GM12878 (cell line): ENCODE results near the gene PSPC1. TPM values are rescaled to one million over a fixed set of nuclear protein-coding genes. Genes with fewer than 3 reads are reported as not detected.

Experiments used
- ATAC-seq: fragments of 200-7000 bp; cut with Tn5 transposase; 3 replicates; pipeline ENCODE4 v1.9.1; 2020; ENCODE audit warnings: mild to moderate bottlenecking, moderate library complexity
- BruUV-seq: library from RNA; stranded (reverse); fragments of 400-500 nt; replicated peaks from 2 replicates; lab custom pipeline; 2021; lab: Mats Ljungman, UMichigan
- CTCF ChIA-PET: fragments of 300-600 bp; sonication (Branson Sonifier 250); formaldehyde crosslinking; extraction: SDS; loops from one replicate; lab custom pipeline; 2021; ENCODE audit warnings: inconsistent platforms; lab: Yijun Ruan, JAX
- POLR2A ChIA-PET: fragments of 350-600 bp; formaldehyde crosslinking; extraction: SDS; loops from one replicate; lab custom pipeline; 2021; ENCODE audit warnings: inconsistent platforms; lab: Charles Lee
- RAD21 ChIA-PET: fragments of 300-600 bp; sonication (Branson Sonifier 250); formaldehyde crosslinking; loops from one replicate; lab custom pipeline; 2023; ENCODE audit warnings: antibody characterized with exemption; ENCODE audit not compliant: unreplicated experiment; lab: Charles Lee
- SMC1A ChIA-PET: fragments of 300-600 bp; sonication (Branson Sonifier 250); formaldehyde crosslinking; loops from one replicate; lab custom pipeline; 2023; ENCODE audit not compliant: unreplicated experiment, uncharacterized antibody; lab: Charles Lee
- DNase-seq: peaks from one replicate; pipeline ENCODE4 v3.0.0-alpha.2; 2011; ENCODE audit warnings: low read depth, low spot score
- FAIRE-seq: peaks from 3 replicates; lab custom pipeline; 2011; peaks lifted over from hg19 to GRCh38; lab: Jason Lieb, UNC
- H2AFZ ChIP-seq: 2 replicates; pipeline ENCODE4 v1.6.0; 2011; ENCODE audit warnings: low read depth, low read length, control low read depth; ENCODE audit not compliant: control insufficient read depth
- H3K27ac ChIP-seq: 2 replicates; pipeline ENCODE4 v1.5.1; 2011; ENCODE audit warnings: control low read depth; ENCODE audit not compliant: control insufficient read depth, insufficient read depth
- H3K27me3 ChIP-seq, 2 experiments: replicated peaks in 1 of 2; 2 replicates each; pipeline versions ENCODE4 v1.6.0 to v1.6.1; 2011; ENCODE audit warnings: low read length in 1 of 2; ENCODE audit not compliant: control insufficient read depth in 2 of 2, insufficient read depth in 2 of 2
- H3K36me3 ChIP-seq, 2 experiments: 2 replicates each; pipeline ENCODE4 v1.5.1; 2011; ENCODE audit warnings: low read length in 1 of 2; ENCODE audit not compliant: control insufficient read depth in 2 of 2, insufficient read depth in 2 of 2
- H3K4me1 ChIP-seq: 2 replicates; pipeline ENCODE4 v1.6.1; 2011; ENCODE audit warnings: mild to moderate bottlenecking, low read length, moderate library complexity, mixed read lengths; ENCODE audit not compliant: control insufficient read depth, insufficient read depth
- H3K4me2 ChIP-seq: 2 replicates; pipeline ENCODE4 v1.6.0; 2011; ENCODE audit warnings: control low read depth; ENCODE audit not compliant: control insufficient read depth, insufficient read depth
- H3K4me3 ChIP-seq: fragments of 200-600 bp; sonication (generic); 2 replicates; pipeline ENCODE4 v1.5.1; 2016
- H3K79me2 ChIP-seq: 2 replicates; pipeline ENCODE4 v1.6.0; 2011; ENCODE audit warnings: low read length; ENCODE audit not compliant: control insufficient read depth, insufficient read depth
- H3K9ac ChIP-seq: 2 replicates; pipeline ENCODE4 v1.8.0; 2011; ENCODE audit warnings: low read length, control low read depth, mixed read lengths; ENCODE audit not compliant: control insufficient read depth, insufficient read depth
- H3K9me3 ChIP-seq: replicated peaks from 3 replicates; pipeline ENCODE4 v1.5.1; 2011; ENCODE audit warnings: mild to moderate bottlenecking, low read length; ENCODE audit not compliant: control insufficient read depth, insufficient read depth
- H4K20me1 ChIP-seq: 2 replicates; pipeline ENCODE4 v1.6.0; 2011; ENCODE audit not compliant: control insufficient read depth, insufficient read depth
- CBX3 ChIP-seq: fragments of 200-600 bp; sonication (generic); IDR thresholded peaks from 2 replicates; pipeline ENCODE4 v1.6.1; 2016; ENCODE audit warnings: low read depth, borderline replicate concordance
- CHD2 ChIP-seq: IDR thresholded peaks from 2 replicates; pipeline ENCODE4 v1.6.1; 2011; ENCODE audit warnings: low read depth, low read length, improper control_type of control experiment, borderline replicate concordance
- IKZF2 ChIP-seq, 2 experiments: fragments of 450-650 bp; IDR thresholded peaks; 2 replicates each; pipeline ENCODE4 v1.6.1; 2017; ENCODE audit warnings: mild to moderate bottlenecking in 2 of 2, moderate library complexity in 2 of 2
- JUNB ChIP-seq: IDR thresholded peaks from 2 replicates; pipeline ENCODE4 v1.6.1; 2016; ENCODE audit warnings: antibody characterized with exemption, mild to moderate bottlenecking
- MTA2 ChIP-seq: fragments of 450-650 bp; IDR thresholded peaks from 2 replicates; pipeline ENCODE4 v1.6.1; 2016; ENCODE audit warnings: low read depth, mild to moderate bottlenecking, moderate library complexity
- POU2F2 ChIP-seq: IDR thresholded peaks from 3 replicates; pipeline ENCODE4 v1.6.1; 2011; ENCODE audit warnings: low read depth, mild to moderate bottlenecking, low read length, borderline replicate concordance
- RFX5 ChIP-seq: IDR thresholded peaks from 2 replicates; pipeline ENCODE4 v1.6.1; 2011; ENCODE audit warnings: low read depth, low read length, improper control_type of control experiment
- SMAD5 ChIP-seq: IDR thresholded peaks from 2 replicates; pipeline ENCODE4 v1.6.1; 2016; ENCODE audit warnings: antibody characterized with exemption, low read depth
- SUPT20H ChIP-seq: IDR thresholded peaks from 2 replicates; pipeline ENCODE4 v1.6.1; 2011; ENCODE audit warnings: low read depth, mild to moderate bottlenecking, low read length, moderate library complexity, borderline replicate concordance; ENCODE audit not compliant: control insufficient read depth
- TCF3 ChIP-seq: IDR thresholded peaks from 2 replicates; pipeline ENCODE4 v1.6.1; 2012; ENCODE audit warnings: low read depth, mild to moderate bottlenecking, low read length, borderline replicate concordance; ENCODE audit not compliant: insufficient read depth
- WRNIP1 ChIP-seq: IDR thresholded peaks from 2 replicates; pipeline ENCODE4 v1.6.1; 2011; ENCODE audit warnings: low read depth, low read length, improper control_type of control experiment, borderline replicate concordance
- ZZZ3 ChIP-seq: IDR thresholded peaks from 2 replicates; pipeline ENCODE4 v1.6.1; 2011; ENCODE audit warnings: low read depth; ENCODE audit not compliant: control insufficient read depth, insufficient read length
- WGBS: methylation state at CpG from one replicate; pipeline ENCODE4 v1.1.6; 2016; ENCODE audit warnings: low lambda C conversion rate; ENCODE audit not compliant: insufficient replicate concordance, insufficient coverage; ENCODE audit errors: missing lambda C conversion rate; 5-methylcytosine and 5-hydroxymethylcytosine counted together
- in situ Hi-C: fragments of 300-500 bp; cut with MboI; formaldehyde crosslinking; loops from 9 replicates; pipeline ENCODE4 v1.14.3; 2018; ENCODE audit warnings: mixed read lengths
- intact Hi-C: fragments of 100-400 bp; cut with micrococcal nuclease; formaldehyde crosslinking; loops from one replicate; pipeline ENCODE4 v1.14.2; 2022; ENCODE audit not compliant: unreplicated experiment
- polyA plus RNA-seq, 11 experiments: library from polyadenylated mRNA; depleted of rRNA in 4 of 11; unstranded in 6 of 11; stranded (reverse) in 5 of 11; fragments of >200 nt; fragmentation: Nextera tagmentation in 4 of 11; fragmentation: Illumina TruSeq in 1 of 11; extraction: Ambion mirVana in 4 of 11; extraction: Trizol in 1 of 11; gene quantifications; 1 replicate in 1 of 11; 2 replicates in 10 of 11; pipeline versions ENCODE4 v1.2.1 to v1.2.3, GENCODE V29; 2011 to 2016; ENCODE audit warnings: inconsistent platforms in 2 of 11, missing spikeins in 2 of 11, low read depth in 1 of 11
- total RNA-seq, 4 experiments: library from RNA; depleted of rRNA in 3 of 4; stranded (reverse); fragments of >200 nt in 3 of 4; fragmentation: Illumina TruSeq in 1 of 4; extraction: Trizol in 1 of 4; gene quantifications; 2 replicates each; pipeline versions ENCODE4 v1.2.1 to v1.2.3, GENCODE V29; 2013 to 2021
- TF ChIP-seq, protein P1 (sequence below): fragments of 450-650 bp; IDR thresholded peaks from 2 replicates; pipeline ENCODE4 v1.6.1; 2017; ENCODE audit warnings: mild to moderate bottlenecking
- TF ChIP-seq, protein P2 (sequence below): fragments of 450-650 bp; IDR thresholded peaks from 2 replicates; pipeline ENCODE4 v1.6.1; 2016; ENCODE audit warnings: mild to moderate bottlenecking
- TF ChIP-seq, protein P3 (sequence below), 3 experiments: IDR thresholded peaks in 2 of 3; conservative IDR thresholded peaks in 1 of 3; 2 replicates each; pipeline ENCODE4 v1.5.1; 2011; ENCODE audit warnings: low read depth in 3 of 3, low read length in 3 of 3, mild to moderate bottlenecking in 3 of 3, control low read depth in 2 of 3, moderate library complexity in 2 of 3, inconsistent platforms in 1 of 3, mixed read lengths in 1 of 3; ENCODE audit not compliant: control insufficient read depth in 2 of 3, insufficient read depth in 1 of 3; ENCODE audit errors: extremely low read depth in 1 of 3

Gene PSPC1
- total and polyA plus RNA-seq, 10 of the 15 experiments (the other 5 are each of a cell fraction or from before 2014, with no cell fraction given): 17.7 to 76.3 (median 66.8) TPM

DNA sequence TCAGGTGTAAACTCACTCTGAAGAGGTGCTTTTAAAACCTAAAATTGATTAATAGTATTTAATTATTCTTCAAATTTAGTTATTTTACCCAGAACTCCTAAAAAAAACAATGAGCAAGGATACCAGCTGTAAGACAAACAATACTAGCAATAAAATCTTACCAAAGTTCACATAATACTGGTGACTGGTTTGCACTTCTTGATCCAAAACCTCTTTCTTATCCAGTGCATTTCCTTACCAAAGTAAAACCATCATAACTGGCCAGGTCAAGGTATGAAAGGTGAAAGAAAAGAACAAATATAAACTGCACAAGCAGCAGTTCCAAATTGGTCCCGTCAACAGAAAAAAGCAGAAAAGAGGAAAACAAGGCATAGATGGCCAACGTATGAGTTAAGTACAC lies 62.7 kb downstream of the PSPC1 start:
- no peaks in the 10 kb centered on the region for H3K9me3 ChIP-seq
- H3K4me1 ChIP-seq: no peaks in the 10 kb centered on the region
- TF ChIP-seq POU2F2 (no peak), RFX5 (no peak), JUNB (no peak), CHD2 (no peak), ZZZ3 (no peak), CBX3 (no peak), WRNIP1 (no peak), IKZF2 (IDR thresholded peaks at IDR 0.05) (no peak), SMAD5 (no peak), TCF3 (no peak), MTA2 (no peak), SUPT20H (no peak)
- TF ChIP-seq, protein P1, sequence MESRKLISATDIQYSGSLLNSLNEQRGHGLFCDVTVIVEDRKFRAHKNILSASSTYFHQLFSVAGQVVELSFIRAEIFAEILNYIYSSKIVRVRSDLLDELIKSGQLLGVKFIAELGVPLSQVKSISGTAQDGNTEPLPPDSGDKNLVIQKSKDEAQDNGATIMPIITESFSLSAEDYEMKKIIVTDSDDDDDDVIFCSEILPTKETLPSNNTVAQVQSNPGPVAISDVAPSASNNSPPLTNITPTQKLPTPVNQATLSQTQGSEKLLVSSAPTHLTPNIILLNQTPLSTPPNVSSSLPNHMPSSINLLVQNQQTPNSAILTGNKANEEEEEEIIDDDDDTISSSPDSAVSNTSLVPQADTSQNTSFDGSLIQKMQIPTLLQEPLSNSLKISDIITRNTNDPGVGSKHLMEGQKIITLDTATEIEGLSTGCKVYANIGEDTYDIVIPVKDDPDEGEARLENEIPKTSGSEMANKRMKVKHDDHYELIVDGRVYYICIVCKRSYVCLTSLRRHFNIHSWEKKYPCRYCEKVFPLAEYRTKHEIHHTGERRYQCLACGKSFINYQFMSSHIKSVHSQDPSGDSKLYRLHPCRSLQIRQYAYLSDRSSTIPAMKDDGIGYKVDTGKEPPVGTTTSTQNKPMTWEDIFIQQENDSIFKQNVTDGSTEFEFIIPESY: no peak
- TF ChIP-seq, protein P2, sequence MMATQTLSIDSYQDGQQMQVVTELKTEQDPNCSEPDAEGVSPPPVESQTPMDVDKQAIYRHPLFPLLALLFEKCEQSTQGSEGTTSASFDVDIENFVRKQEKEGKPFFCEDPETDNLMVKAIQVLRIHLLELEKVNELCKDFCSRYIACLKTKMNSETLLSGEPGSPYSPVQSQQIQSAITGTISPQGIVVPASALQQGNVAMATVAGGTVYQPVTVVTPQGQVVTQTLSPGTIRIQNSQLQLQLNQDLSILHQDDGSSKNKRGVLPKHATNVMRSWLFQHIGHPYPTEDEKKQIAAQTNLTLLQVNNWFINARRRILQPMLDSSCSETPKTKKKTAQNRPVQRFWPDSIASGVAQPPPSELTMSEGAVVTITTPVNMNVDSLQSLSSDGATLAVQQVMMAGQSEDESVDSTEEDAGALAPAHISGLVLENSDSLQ: no peak
- TF ChIP-seq, protein P3, sequence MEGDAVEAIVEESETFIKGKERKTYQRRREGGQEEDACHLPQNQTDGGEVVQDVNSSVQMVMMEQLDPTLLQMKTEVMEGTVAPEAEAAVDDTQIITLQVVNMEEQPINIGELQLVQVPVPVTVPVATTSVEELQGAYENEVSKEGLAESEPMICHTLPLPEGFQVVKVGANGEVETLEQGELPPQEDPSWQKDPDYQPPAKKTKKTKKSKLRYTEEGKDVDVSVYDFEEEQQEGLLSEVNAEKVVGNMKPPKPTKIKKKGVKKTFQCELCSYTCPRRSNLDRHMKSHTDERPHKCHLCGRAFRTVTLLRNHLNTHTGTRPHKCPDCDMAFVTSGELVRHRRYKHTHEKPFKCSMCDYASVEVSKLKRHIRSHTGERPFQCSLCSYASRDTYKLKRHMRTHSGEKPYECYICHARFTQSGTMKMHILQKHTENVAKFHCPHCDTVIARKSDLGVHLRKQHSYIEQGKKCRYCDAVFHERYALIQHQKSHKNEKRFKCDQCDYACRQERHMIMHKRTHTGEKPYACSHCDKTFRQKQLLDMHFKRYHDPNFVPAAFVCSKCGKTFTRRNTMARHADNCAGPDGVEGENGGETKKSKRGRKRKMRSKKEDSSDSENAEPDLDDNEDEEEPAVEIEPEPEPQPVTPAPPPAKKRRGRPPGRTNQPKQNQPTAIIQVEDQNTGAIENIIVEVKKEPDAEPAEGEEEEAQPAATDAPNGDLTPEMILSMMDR (IDR thresholded peaks at IDR 0.05 in 2 of 3, conservative IDR thresholded peaks at IDR 0.05 in 1 of 3; ENCODE audit: control insufficient read depth in 2 of 3, extremely low read depth in 1 of 3, insufficient read depth in 1 of 3, low read depth in 3 of 3, low read length in 3 of 3): no peak
- POLR2A ChIA-PET: no interaction called here
- H3K36me3 ChIP-seq: peaks cover 2 to 15% of the 10 kb centered on the region in 2 experiments
- H3K4me2 ChIP-seq: no peak overlapping the region
- FAIRE-seq (no peak), ATAC-seq (no peak), DNase-seq (no peak)
- no peak overlapping the region for H3K27ac ChIP-seq
- CTCF ChIA-PET: no interaction called here
- H2AFZ ChIP-seq: no peak overlapping the region
- no peak overlapping the region for H3K9ac ChIP-seq
- SMC1A ChIA-PET: no interaction called here
- H3K79me2 ChIP-seq: no peaks in the 10 kb centered on the region; the same call in 1 of the 2 replicates
- RAD21 ChIA-PET: no interaction called here
- H3K27me3 ChIP-seq: no peaks in the 10 kb centered on the region
- H3K4me3 ChIP-seq: no peak overlapping the region
- in situ Hi-C loops (no loop called here), intact Hi-C loops (no loop called here)
- no peaks in the 10 kb centered on the region for H4K20me1 ChIP-seq
- 97% methylated on average over 2 of the region's 2 CpGs for WGBS
- BruUV-seq: no TSS peak
